Smooth muscle cell (in vitro differentiated cells): ENCODE results near the gene SORL1. TPM values are rescaled to one million over a fixed set of nuclear protein-coding genes. Genes with fewer than 3 reads are reported as not detected.

ENCODE experiments used
- DNase-seq: peaks from one replicate; lab custom pipeline; 2025; ENCODE audit not compliant: unreplicated experiment; lab: John Stamatoyannopoulos, UW
- H2AFZ ChIP-seq: fragments of 200-600 bp; sonication (generic); 2 replicates; pipeline ENCODE4 v1.6.0; 2016; ENCODE audit warnings: antibody characterized with exemption, low read depth, mild to moderate bottlenecking
- H3F3A ChIP-seq: fragments of 200-600 bp; sonication (generic); 2 replicates; pipeline ENCODE4 v1.6.0; 2017; ENCODE audit warnings: antibody characterized with exemption, low read depth
- H3K27ac ChIP-seq: fragments of 200-600 bp; sonication (generic); 2 replicates; pipeline ENCODE4 v1.5.1; 2016; ENCODE audit warnings: low read depth, mild to moderate bottlenecking
- H3K27me3 ChIP-seq: fragments of 200-600 bp; sonication (generic); 2 replicates; pipeline ENCODE4 v1.6.1; 2016; ENCODE audit warnings: low read depth, mild to moderate bottlenecking
- H3K36me3 ChIP-seq: fragments of 200-600 bp; sonication (generic); 2 replicates; pipeline ENCODE4 v1.5.1; 2016; ENCODE audit warnings: low read depth
- H3K4me1 ChIP-seq: fragments of 200-600 bp; sonication (generic); 2 replicates; pipeline ENCODE4 v1.5.1; 2016; ENCODE audit warnings: low read depth
- H3K4me2 ChIP-seq: fragments of 200-600 bp; sonication (generic); 2 replicates; pipeline ENCODE4 v1.6.0; 2016; ENCODE audit warnings: mild to moderate bottlenecking
- H3K4me3 ChIP-seq: fragments of 200-600 bp; sonication (generic); 2 replicates; pipeline ENCODE4 v1.5.1; 2016; ENCODE audit warnings: mild to moderate bottlenecking
- H3K79me2 ChIP-seq: fragments of 200-600 bp; sonication (generic); 2 replicates; pipeline ENCODE4 v1.6.0; 2016; ENCODE audit warnings: low read depth, mild to moderate bottlenecking
- H3K9ac ChIP-seq: fragments of 200-600 bp; sonication (generic); 2 replicates; pipeline ENCODE4 v1.6.0; 2016; ENCODE audit warnings: low read depth
- H3K9me3 ChIP-seq: fragments of 200-600 bp; sonication (generic); replicated peaks from 2 replicates; pipeline ENCODE4 v1.5.1; 2016; ENCODE audit warnings: low read depth
- H4K20me1 ChIP-seq: fragments of 200-600 bp; sonication (generic); 2 replicates; pipeline ENCODE4 v1.6.0; 2016; ENCODE audit warnings: low read depth
- WGBS: methylation state at CpG from one replicate; pipeline ENCODE4 v1.1.7; 2016; ENCODE audit warnings: low lambda C conversion rate; 5-methylcytosine and 5-hydroxymethylcytosine counted together
- polyA plus RNA-seq: library from polyadenylated mRNA; unstranded; fragments of >200 nt; fragmentation: Nextera tagmentation; extraction: Ambion mirVana; gene quantifications from 2 replicates; pipeline ENCODE4 v1.2.1, GENCODE V29; 2016
- total RNA-seq: library from RNA; depleted of rRNA; stranded (reverse); fragments of >200 nt; gene quantifications from 2 replicates; pipeline ENCODE4 v1.2.3, GENCODE V29; 2014
- TF ChIP-seq, protein P1 (sequence below): fragments of 200-600 bp; sonication (generic); IDR thresholded peaks from 2 replicates; pipeline ENCODE4 v1.5.1; 2017; ENCODE audit warnings: borderline replicate concordance, mild to moderate bottlenecking, antibody characterized with exemption; ENCODE audit not compliant: insufficient read depth, poor library complexity, severe bottlenecking

SORL1 gene
- total and polyA plus RNA-seq, 2 experiments from 2014 or later, result 1.2 to 5.8 TPM

DNA sequence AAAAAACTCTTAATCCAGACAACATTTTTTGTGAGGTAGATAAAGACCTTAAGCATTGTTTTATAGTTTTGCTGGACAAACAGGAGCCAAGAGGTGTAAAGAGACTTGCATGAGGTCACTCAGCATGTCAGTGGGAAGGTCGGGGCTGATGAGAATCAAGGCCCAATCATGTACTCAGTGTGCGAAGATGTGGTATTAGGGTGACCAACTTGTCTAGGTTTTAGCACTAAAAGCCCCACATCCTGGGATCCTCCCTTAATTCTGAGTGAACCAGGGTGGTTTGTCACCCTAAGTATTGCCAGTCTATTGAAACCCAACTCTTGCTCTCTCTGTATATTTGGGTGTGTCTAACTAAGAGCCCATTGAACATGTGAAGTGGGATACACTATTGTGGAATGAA lies 20.2 kb downstream of the SORL1 start:
- Histone ChIP-seq H3K9me3 (no peaks in the 10 kb centered on the region), H2AFZ (no peak overlapping the region), H3K79me2 (no peaks in the 10 kb centered on the region), H3K27ac (no peak overlapping the region), H3K36me3 (no peaks in the 10 kb centered on the region), H3K27me3 (no peaks in the 10 kb centered on the region), H4K20me1 (no peaks in the 10 kb centered on the region), H3K9ac (no peak overlapping the region), H3K4me1 (peaks cover 6% of the 10 kb centered on the region), H3K4me2 (no peak overlapping the region), H3K4me3 (no peak overlapping the region), H3F3A (no peaks in the 10 kb centered on the region)
- 89% methylated on average over 2 of the region's 2 CpGs for WGBS
- no peak for DNase-seq
- TF ChIP-seq, protein P1, sequence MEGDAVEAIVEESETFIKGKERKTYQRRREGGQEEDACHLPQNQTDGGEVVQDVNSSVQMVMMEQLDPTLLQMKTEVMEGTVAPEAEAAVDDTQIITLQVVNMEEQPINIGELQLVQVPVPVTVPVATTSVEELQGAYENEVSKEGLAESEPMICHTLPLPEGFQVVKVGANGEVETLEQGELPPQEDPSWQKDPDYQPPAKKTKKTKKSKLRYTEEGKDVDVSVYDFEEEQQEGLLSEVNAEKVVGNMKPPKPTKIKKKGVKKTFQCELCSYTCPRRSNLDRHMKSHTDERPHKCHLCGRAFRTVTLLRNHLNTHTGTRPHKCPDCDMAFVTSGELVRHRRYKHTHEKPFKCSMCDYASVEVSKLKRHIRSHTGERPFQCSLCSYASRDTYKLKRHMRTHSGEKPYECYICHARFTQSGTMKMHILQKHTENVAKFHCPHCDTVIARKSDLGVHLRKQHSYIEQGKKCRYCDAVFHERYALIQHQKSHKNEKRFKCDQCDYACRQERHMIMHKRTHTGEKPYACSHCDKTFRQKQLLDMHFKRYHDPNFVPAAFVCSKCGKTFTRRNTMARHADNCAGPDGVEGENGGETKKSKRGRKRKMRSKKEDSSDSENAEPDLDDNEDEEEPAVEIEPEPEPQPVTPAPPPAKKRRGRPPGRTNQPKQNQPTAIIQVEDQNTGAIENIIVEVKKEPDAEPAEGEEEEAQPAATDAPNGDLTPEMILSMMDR, result no peak

DNA sequence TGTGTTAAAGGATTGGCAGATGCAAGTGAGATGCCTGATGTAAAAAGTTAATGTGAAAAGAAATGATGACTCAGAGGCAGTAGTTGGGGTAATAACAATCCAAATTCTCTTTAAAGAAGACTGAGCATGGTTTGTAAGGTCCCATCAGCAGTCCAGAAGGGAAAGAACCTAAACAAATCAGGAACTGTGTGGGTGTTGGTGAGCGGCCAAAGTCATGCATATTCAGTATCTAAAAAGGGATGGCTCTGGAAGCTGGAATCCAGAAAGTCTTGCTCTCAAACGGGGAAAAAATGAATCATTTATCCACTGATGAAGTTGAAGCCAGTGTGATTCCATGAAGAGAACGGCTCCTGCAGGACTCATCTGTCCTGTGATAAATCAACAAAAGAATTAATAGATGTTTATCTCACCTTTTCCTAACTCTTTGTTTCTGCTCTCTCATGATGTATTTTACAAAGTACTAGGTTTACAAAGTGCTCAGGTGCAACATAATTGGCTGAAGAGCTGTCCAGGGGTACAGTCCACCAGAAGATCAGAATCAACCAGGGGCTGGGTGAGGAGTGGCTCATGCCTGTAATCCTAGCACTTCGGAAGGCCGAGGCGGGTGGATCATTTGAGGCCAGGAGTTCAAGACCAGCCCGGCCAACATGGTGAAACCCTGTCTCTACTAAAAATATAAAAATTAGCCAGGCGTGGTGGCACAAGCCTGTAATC lies 21.1 kb downstream of the SORL1 start:
- H3F3A ChIP-seq, result no peaks in the 10 kb centered on the region
- no peak overlapping the region for H3K27ac ChIP-seq
- H2AFZ ChIP-seq, result no peak overlapping the region
- no peak overlapping the region for H3K4me3 ChIP-seq
- H3K4me1 ChIP-seq, result peaks cover 1% of the 10 kb centered on the region
- TF ChIP-seq, protein P1, result no peak
- no peaks in the 10 kb centered on the region for H4K20me1 ChIP-seq
- H3K9ac ChIP-seq, result no peak overlapping the region
- H3K36me3 ChIP-seq, result no peaks in the 10 kb centered on the region
- H3K27me3 ChIP-seq, result no peaks in the 10 kb centered on the region
- 75% methylated on average over 8 of the region's 8 CpGs for WGBS
- no peaks in the 10 kb centered on the region for H3K79me2 ChIP-seq
- H3K9me3 ChIP-seq, result no peaks in the 10 kb centered on the region
- no peak overlapping the region for H3K4me2 ChIP-seq
- no peak for DNase-seq

DNA sequence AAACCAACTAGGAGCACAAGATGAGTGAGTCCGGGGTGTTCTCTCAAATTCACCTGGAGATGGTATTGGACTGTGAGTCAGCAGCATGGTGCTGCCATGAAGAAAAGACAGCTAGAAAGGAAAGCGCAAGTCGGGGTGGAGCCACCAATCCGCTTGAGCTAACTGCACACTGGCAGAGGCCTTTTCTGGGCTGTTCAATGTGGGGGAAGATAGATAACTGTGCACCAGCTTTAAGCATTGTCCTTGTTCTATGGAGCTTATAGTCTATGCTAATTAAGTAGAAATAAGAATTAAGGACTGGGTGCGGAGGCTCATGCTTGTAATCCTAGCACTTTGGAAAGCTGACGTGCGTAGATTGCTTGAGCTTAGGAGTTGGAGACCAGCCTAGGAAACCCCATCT lies 22.6 kb downstream of the SORL1 start:
- Histone ChIP-seq H2AFZ (no peak overlapping the region), H3K4me3 (no peak overlapping the region), H3K36me3 (no peaks in the 10 kb centered on the region), H3K79me2 (no peaks in the 10 kb centered on the region), H3K4me1 (peaks cover 16% of the 10 kb centered on the region), H3K9ac (no peak overlapping the region), H3F3A (no peaks in the 10 kb centered on the region), H3K27me3 (no peaks in the 10 kb centered on the region), H3K27ac (no peak overlapping the region), H3K9me3 (no peaks in the 10 kb centered on the region), H3K4me2 (no peak overlapping the region), H4K20me1 (no peaks in the 10 kb centered on the region)
- DNase-seq, result no peak
- TF ChIP-seq, protein P1, result no peak
- WGBS, result 98% methylated on average over 7 of the region's 7 CpGs

DNA sequence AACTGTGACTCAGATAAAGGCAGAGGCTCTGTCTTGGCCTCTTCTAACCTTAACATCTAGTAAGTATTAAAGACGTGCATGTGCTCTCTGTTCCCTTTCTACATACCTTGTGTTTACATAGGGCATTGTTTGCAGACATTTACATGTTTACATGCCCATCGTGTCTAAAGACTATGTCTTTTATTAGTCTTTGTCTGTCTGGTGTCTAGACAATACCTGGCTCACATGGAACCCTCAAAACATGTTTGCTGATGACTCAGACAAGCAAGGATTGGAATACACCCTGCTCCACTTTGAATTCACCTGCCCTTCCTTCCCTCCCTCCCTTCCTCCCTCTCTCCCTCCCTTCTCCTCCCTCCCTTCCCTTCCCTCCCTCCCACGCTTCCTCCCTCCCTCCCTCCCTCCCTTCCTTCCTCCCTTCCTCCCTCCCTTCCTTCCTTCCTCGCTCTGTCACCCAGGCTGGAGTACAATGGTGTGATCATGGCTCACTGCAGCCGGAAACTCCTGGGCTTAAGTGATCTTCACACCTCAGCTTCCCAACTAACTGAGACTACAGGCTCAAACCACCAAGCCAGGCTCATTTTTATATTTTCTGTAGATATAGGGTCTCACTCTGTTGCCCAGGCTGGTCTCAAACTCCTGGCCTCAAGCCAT lies 24.4 kb downstream of the SORL1 start:
- no peak for DNase-seq
- no peaks in the 10 kb centered on the region for H3K36me3 ChIP-seq
- no peaks in the 10 kb centered on the region for H3K27me3 ChIP-seq
- H3K4me2 ChIP-seq, result no peak overlapping the region
- no peaks in the 10 kb centered on the region for H3K9me3 ChIP-seq
- H3K79me2 ChIP-seq, result no peaks in the 10 kb centered on the region
- no peak overlapping the region for H3K4me3 ChIP-seq
- 78% methylated on average over 3 of the region's 5 CpGs for WGBS
- H3F3A ChIP-seq, result no peaks in the 10 kb centered on the region
- H3K9ac ChIP-seq, result no peak overlapping the region
- peak overlapping the region; percentile 28 for H3K27ac ChIP-seq
- TF ChIP-seq, protein P1, result no peak
- H4K20me1 ChIP-seq, result no peaks in the 10 kb centered on the region
- peaks cover 21% of the 10 kb centered on the region for H3K4me1 ChIP-seq
- H2AFZ ChIP-seq, result no peak overlapping the region
